HG02610 (cell line): Measurements from ENCODE around the gene CDCP2.
"Not testable (repeated sequence)": the region's sequence is repeated elsewhere in the genome, so short reads cannot be mapped to it uniquely, and the experiment has no call there.

Experiments
- ATAC-seq: cut with Tn5 transposase; IDR thresholded peaks from one replicate; pipeline ENCODE4 v1.9.1; 2021; ENCODE audit warnings: mild to moderate bottlenecking, moderate library complexity; ENCODE audit not compliant: unreplicated experiment

Gene CDCP2

DNA sequence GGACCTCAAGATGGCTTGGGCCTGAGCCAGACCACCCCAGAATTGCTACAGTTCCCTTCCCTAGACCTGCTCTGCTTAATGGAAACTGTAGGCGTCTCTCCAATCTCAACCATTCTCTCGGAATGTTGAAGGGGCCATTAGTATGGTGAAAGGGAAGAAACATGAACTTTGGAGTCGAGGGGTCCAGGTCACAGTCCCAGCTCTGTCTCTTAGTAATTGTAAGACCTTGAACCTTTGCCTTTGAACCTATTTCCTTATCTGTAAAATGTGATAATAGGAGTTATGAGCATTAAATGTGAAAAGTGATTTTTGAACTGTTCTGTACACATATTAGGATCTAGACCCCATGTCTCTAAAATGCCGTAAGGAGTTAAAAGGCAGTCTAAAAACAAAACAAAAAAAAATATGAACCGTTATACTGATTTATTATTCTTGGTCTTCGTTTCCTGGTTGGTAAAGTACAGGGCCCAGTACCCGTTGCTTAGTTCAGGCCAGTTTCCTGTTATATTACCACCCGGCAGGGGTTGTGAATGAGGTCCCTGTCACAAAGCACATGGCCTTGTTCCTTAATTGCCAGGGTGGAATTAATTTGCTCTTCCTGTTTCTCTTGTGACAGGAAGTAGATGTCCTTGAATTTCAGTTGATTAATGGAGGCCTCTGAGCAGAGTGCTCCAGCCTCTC lies 57.1 kb downstream of the CDCP2 start:
- no peak for ATAC-seq

- ATAC-seq = not testable (repeated sequence)
Measured at GRCh38 chr1:54094730-54095105, 58.1 kb downstream of the CDCP2 start.

- no peak for ATAC-seq
Measured at GRCh38 chr1:54094001-54094729, 58.6 kb downstream of the CDCP2 start.

DNA sequence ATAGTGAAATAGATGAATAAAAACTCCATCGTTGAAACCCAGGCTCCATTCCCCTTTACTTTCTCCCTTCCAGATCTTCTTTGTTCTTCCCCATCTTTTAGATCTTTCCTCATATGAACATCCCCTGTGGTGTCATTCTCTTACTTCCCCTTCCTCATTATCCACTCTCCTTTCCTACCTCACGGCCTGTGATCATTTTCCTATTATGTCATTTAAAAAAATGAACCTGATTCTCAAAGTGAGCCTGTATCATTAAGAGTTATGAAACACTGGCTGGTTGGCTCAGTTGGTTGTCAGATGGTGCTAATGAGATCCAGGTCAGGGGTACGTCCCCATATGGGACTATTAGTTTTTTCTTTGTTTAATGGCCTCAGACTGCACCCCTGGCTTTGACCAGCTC lies 61.1 kb downstream of the CDCP2 start:
- ATAC-seq = no peak

- ATAC-seq = no peak
Measured at GRCh38 chr1:54088385-54088784, 64.4 kb downstream of the CDCP2 start.

- no peak for ATAC-seq
Measured at GRCh38 chr1:54086754-54087153, 66.0 kb downstream of the CDCP2 start.

GRCh38 chr1:54084794-54085193 lies 68.0 kb downstream of the CDCP2 start:
- no peak for ATAC-seq
